ENCODE measurements around the gene ZNF329. TPM values are rescaled to one million over a fixed set of nuclear protein-coding genes. Genes with fewer than 3 reads are reported as not detected.

The ZNF329 gene
- polyA plus RNA-seq, 2 of the 4 experiments (the other 2 are of a cell fraction) = 2.7 to 5.7 TPM

DNA sequence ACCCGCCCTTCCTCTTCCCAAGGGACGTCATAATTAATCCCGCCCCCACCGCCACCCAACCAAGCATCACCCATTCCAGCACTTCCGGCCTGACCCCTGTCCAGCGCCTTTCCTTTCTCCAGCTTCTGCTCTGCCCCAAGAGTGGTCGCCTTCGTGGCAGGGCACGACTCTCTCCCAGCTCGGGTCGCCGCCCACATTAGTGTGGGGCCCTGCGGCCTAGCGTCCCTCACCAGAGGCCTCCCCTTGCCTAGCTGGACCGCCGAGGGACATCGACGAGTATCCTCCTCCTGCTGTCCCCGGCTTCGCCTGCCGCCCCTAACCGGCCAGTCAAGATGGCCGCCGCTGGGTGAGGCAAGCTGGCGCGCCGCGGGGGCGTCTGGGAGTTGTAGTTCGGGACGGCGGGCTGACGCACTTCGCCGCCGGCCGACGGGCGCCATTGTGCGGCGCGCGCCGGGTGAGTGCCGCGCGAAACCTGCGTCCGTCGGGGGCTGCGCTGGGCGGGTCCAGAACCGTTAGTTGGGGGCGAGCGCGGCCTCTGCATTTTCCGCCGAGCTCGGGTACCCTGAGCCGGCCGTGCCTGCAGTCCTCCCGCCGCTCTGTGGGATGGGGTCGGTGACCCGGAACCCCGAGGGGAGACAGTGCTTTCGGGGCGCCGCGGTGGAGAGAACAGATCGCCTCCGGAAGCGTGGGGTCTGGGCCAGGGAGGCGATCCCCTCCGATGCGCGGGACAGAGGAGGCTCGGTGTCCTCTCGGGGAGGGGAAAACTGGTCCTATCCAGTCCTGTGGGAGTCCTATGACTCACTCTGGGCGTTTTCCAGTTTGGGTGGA lies 32.6 kb upstream of the ZNF329 start, which contains the start of gene ZNF274 (continued):
- TF ChIP-seq, protein P1, sequence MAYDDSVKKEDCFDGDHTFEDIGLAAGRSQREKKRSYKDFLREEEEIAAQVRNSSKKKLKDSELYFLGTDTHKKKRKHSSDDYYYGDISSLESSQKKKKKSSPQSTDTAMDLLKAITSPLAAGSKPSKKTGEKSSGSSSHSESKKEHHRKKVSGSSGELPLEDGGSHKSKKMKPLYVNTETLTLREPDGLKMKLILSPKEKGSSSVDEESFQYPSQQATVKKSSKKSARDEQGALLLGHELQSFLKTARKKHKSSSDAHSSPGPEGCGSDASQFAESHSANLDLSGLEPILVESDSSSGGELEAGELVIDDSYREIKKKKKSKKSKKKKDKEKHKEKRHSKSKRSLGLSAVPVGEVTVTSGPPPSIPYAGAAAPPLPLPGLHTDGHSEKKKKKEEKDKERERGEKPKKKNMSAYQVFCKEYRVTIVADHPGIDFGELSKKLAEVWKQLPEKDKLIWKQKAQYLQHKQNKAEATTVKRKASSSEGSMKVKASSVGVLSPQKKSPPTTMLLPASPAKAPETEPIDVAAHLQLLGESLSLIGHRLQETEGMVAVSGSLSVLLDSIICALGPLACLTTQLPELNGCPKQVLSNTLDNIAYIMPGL (CRISPR knock-in tag; IDR thresholded peaks at IDR 0.05; ENCODE audit: borderline replicate concordance) = 0 out of 2 replicates have a peak, but pooled peaks have one; percentile 35
- TF ChIP-seq RNF2 (IDR thresholded peaks at IDR 0.05; ENCODE audit: borderline replicate concordance, low read depth) (no peak), MAZ (IDR thresholded peaks at IDR 0.05; ENCODE audit: borderline replicate concordance, low read depth, low read length) (no peak), RCOR1 (IDR thresholded peaks at IDR 0.05; ENCODE audit: low read depth, low read length) (no peak), FOSL2 (IDR thresholded peaks at IDR 0.05) (no peak), FOSL2 (CRISPR knock-in tag; IDR thresholded peaks at IDR 0.05) (peak; percentile 82), RAD21 (conservative IDR thresholded peaks at IDR 0.05 in 1 of 2, IDR thresholded peaks at IDR 0.05 in 1 of 2) (0 out of 5 replicates have a peak, but pooled peaks of 1 of the 2 experiments have one; percentile 22), PHF8 (IDR thresholded peaks at IDR 0.05; ENCODE audit: borderline replicate concordance, low read depth) (peak; percentile 81), ZNF302 (CRISPR knock-in tag; IDR thresholded peaks at IDR 0.05) (no peak), SREBF2 (IDR thresholded peaks at IDR 0.05) (no peak), RFX5 (IDR thresholded peaks at IDR 0.05) (no peak), GATA3 (IDR thresholded peaks at IDR 0.05; ENCODE audit: borderline replicate concordance) (peak; percentile 26; the same call in 1 of the 2 replicates), CHD4 (IDR thresholded peaks at IDR 0.05; ENCODE audit: borderline replicate concordance) (no peak), CHD2 (IDR thresholded peaks at IDR 0.05; ENCODE audit: low read length, partially characterized antibody) (no peak), HOXB13 (CRISPR knock-in tag; IDR thresholded peaks at IDR 0.05; ENCODE audit: low read depth) (peak; percentile 55; the same call in 1 of the 2 replicates), ZC3H11A (IDR thresholded peaks at IDR 0.05) (no peak), CEBPB (IDR thresholded peaks at IDR 0.05) (peak; percentile 29 to 70; a peak in 3 of 4 replicates), POLR2A (IDR thresholded peaks at IDR 0.05; ENCODE audit: low read length) (peak; percentile 72), ZSCAN20 (CRISPR knock-in tag; IDR thresholded peaks at IDR 0.05) (no peak), NR3C1 (IDR thresholded peaks at IDR 0.05) (no peak), KDM1A (IDR thresholded peaks at IDR 0.05; ENCODE audit: low read depth) (no peak), NFE2L2 (conservative IDR thresholded peaks at IDR 0.05; ENCODE audit: low read length) (no peak)
- TF ChIP-seq, protein P2, sequence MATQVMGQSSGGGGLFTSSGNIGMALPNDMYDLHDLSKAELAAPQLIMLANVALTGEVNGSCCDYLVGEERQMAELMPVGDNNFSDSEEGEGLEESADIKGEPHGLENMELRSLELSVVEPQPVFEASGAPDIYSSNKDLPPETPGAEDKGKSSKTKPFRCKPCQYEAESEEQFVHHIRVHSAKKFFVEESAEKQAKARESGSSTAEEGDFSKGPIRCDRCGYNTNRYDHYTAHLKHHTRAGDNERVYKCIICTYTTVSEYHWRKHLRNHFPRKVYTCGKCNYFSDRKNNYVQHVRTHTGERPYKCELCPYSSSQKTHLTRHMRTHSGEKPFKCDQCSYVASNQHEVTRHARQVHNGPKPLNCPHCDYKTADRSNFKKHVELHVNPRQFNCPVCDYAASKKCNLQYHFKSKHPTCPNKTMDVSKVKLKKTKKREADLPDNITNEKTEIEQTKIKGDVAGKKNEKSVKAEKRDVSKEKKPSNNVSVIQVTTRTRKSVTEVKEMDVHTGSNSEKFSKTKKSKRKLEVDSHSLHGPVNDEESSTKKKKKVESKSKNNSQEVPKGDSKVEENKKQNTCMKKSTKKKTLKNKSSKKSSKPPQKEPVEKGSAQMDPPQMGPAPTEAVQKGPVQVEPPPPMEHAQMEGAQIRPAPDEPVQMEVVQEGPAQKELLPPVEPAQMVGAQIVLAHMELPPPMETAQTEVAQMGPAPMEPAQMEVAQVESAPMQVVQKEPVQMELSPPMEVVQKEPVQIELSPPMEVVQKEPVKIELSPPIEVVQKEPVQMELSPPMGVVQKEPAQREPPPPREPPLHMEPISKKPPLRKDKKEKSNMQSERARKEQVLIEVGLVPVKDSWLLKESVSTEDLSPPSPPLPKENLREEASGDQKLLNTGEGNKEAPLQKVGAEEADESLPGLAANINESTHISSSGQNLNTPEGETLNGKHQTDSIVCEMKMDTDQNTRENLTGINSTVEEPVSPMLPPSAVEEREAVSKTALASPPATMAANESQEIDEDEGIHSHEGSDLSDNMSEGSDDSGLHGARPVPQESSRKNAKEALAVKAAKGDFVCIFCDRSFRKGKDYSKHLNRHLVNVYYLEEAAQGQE (IDR thresholded peaks at IDR 0.05) = no peak; the same call in 1 of the 2 replicates
- TF ChIP-seq, protein P3, sequence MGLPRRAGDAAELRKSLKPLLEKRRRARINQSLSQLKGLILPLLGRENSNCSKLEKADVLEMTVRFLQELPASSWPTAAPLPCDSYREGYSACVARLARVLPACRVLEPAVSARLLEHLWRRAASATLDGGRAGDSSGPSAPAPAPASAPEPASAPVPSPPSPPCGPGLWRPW (IDR thresholded peaks at IDR 0.05) = no peak
- TF ChIP-seq, protein P4, sequence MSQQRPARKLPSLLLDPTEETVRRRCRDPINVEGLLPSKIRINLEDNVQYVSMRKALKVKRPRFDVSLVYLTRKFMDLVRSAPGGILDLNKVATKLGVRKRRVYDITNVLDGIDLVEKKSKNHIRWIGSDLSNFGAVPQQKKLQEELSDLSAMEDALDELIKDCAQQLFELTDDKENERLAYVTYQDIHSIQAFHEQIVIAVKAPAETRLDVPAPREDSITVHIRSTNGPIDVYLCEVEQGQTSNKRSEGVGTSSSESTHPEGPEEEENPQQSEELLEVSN (IDR thresholded peaks at IDR 0.05; ENCODE audit: borderline replicate concordance, low read depth) = peak; percentile 91
- TF ChIP-seq, protein P5, sequence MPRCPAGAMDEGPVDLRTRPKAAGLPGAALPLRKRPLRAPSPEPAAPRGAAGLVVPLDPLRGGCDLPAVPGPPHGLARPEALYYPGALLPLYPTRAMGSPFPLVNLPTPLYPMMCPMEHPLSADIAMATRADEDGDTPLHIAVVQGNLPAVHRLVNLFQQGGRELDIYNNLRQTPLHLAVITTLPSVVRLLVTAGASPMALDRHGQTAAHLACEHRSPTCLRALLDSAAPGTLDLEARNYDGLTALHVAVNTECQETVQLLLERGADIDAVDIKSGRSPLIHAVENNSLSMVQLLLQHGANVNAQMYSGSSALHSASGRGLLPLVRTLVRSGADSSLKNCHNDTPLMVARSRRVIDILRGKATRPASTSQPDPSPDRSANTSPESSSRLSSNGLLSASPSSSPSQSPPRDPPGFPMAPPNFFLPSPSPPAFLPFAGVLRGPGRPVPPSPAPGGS (IDR thresholded peaks at IDR 0.05) = peak; percentile 85; the same call in 2 of the 3 replicates
- TF ChIP-seq, protein P6, sequence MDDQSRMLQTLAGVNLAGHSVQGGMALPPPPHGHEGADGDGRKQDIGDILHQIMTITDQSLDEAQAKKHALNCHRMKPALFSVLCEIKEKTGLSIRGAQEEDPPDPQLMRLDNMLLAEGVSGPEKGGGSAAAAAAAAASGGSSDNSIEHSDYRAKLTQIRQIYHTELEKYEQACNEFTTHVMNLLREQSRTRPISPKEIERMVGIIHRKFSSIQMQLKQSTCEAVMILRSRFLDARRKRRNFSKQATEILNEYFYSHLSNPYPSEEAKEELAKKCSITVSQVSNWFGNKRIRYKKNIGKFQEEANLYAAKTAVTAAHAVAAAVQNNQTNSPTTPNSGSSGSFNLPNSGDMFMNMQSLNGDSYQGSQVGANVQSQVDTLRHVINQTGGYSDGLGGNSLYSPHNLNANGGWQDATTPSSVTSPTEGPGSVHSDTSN (IDR thresholded peaks at IDR 0.05) = no peak
- TF ChIP-seq, protein P7, sequence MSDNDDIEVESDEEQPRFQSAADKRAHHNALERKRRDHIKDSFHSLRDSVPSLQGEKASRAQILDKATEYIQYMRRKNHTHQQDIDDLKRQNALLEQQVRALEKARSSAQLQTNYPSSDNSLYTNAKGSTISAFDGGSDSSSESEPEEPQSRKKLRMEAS (IDR thresholded peaks at IDR 0.05) = peak; percentile 92
- TF ChIP-seq, protein P8, sequence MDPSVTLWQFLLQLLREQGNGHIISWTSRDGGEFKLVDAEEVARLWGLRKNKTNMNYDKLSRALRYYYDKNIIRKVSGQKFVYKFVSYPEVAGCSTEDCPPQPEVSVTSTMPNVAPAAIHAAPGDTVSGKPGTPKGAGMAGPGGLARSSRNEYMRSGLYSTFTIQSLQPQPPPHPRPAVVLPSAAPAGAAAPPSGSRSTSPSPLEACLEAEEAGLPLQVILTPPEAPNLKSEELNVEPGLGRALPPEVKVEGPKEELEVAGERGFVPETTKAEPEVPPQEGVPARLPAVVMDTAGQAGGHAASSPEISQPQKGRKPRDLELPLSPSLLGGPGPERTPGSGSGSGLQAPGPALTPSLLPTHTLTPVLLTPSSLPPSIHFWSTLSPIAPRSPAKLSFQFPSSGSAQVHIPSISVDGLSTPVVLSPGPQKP (IDR thresholded peaks at IDR 0.05; ENCODE audit: low read depth, low read length) = no peak
